Measurements from ENCODE around the gene PPAT.
"Not testable (repeated sequence)": the region's sequence is repeated elsewhere in the genome, so short reads cannot be mapped to it uniquely, and the experiment has no call there.

The PPAT gene

DNA sequence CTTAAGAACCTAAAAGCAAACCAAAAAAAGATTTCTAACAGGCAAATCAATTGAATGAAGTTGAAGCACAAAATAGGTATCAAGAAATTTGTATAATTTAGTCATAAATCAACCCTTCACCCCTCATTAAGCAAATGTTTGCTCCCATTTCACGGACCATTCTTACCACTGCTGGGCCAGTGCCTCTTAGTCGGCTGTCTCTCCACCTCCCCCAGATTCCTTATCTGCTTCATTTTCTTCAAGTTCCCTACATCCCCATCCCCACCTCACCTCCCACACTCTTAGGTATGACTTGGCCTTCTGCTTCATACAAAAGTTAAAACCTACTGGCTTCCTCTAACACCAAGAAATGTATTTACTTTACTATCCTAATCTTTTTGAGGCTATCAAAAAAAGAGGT, 60.0 kb downstream of the PPAT start:
- DNase-seq (ENCODE audit: low read depth) = no peak

DNA sequence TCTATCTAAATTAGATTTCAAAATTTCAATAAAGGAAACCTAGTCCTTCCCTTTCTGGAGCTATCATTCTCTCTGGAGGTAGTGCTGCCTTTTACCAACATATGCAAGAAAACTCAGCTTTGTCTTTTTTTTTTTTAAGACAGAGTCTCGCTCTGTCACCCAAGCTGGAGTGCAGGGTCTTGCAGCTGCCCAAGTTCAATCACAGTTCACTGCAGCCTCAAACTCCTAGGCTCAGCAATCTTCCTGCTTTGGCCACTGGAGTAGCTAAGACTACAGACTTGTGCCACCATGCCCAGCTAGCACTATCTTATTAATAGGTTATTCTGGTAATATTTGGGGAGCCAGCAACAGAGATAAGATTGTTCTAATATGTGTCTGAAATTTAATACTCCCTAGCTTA, 60.5 kb downstream of the PPAT start:
- no peak for DNase-seq (ENCODE audit: low read depth)

DNA sequence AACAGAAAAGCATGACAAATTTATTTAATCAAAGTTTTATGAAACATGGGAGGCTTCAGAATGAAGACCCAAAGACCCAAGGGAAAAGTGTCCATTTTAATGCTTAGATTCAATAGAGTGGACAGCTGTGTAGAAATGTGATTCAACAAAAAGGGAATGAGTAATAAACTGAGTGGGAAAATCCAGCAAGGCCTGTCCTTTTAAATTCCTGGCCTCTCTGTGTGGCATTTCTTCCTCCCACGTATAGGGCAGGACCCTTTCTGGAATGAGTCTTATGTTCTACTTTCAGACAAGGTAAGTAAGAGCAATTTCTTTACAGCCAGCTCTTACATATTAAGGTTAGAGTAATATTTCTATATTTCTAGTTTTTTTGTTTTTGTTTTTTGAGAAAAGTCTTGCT, 62.6 kb downstream of the PPAT start:
- peak; percentile 49 for DNase-seq (ENCODE audit: low read depth)

DNA sequence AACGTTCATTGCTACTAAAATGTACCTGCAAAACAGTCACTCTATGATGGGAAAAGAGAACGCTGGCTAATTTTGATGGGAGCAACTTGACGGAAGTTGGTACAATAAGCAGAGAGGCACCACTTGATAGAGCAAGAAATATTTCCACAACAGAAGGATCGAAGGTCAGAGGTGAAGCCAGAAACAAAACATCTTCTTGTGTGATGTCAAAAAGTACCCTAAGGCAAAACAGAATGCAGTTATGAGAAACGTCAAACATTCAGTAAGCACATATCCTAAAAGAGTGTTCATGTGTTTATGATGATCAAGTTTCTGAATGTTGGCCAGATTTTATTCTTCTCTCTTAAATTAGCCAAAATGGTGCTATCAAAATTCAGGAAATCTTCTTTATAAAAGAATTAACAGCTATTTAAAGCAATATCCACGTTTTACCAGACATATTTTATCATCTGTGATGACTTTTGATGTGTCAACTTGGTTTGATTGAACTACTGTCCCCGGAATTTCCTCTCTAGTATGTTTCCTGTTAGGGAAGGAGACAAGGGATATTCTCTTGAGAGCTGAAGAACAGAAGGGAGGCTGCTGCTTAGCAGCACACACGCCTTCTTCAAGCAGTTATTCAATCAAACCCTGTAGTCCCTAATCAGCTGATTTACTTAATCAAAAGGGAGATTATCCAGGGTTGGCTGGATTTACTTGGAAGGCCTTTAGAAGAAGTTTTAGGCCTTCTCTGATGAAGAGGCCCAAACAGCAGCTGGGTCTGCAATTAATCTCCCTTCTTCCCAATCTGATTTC, 63.8 kb downstream of the PPAT start:
- DNase-seq (ENCODE audit: low read depth) = no peak

DNA sequence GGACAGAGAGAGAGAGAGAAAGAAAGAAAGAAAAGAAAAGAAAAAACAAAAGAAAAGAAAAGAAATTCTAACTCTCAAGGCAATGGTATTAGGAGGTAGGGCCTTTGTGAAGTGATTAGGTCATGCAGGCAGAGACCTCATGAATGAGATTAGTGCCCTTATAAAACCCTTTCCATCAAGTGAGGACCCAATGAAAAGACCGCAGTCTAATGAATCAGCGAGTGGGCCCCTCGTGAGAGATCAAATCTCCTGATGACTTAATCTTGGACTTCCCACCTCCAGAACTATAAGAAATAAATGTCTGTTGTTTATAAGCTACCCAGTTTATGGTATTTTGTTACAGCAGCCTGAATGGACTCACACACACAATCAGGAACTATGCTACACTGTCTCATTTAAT, 65.0 kb downstream of the PPAT start:
- no peak for DNase-seq (ENCODE audit: low read depth)

DNA sequence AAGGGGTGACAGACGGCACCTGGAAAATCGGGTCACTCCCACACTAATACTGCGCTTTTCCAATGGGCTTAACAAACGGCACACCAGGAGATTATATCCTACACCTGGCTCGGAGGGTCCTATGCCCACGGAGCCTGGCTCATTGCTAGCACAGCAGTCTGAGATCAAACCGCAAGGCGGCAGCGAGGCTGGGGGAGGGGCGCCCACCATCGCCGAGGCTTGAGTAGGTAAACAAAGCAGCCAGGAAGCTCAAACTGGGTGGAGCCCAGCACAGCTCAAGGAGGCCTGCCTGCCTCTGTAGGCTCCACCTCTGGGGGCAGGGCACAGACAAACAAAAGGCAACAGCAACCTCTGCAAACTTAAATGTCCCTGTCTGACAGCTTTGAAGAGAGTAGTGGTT, 72.4 kb downstream of the PPAT start:
- not testable (repeated sequence) for DNase-seq (ENCODE audit: low read depth)

DNA sequence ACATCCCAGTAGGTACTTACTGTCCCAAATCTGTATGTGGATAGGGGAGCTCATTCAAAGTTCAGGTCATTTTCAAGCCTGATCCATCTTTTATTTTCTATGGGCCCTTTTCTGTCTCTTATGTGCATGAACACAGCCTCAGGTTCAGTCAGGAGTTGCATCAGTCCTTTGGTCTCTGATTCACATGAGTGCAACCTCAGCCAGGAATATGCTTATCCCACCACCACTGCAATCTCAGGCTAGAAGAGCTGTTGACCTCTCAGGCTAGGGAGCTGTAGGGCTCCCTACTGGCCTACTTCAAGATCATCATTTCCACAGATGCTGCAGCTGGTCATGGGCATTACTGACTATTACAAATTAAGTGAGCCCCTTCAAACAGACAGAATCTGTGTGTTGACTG, 75.3 kb downstream of the PPAT start:
- DNase-seq (ENCODE audit: low read depth) = no peak

DNA sequence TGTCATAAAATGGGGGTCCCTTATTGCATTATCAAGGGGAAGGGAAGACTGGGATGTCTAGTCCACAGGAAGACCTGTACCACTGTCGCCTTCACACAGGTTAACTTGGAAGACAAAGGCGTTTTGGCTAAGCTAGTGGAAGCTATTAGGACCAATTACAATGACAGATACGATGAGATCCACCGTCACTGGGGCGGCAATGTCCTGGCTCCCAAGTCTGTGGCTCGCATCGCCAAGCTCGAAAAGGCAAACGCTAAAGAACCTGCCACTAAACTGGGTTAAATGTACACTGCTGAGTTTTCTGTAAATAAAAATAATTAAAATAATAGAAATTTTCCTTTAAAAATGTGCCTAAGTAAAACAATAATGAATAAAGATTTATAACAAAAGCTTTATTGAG, 78.8 kb downstream of the PPAT start:
- DNase-seq (ENCODE audit: low read depth) = no peak

DNA sequence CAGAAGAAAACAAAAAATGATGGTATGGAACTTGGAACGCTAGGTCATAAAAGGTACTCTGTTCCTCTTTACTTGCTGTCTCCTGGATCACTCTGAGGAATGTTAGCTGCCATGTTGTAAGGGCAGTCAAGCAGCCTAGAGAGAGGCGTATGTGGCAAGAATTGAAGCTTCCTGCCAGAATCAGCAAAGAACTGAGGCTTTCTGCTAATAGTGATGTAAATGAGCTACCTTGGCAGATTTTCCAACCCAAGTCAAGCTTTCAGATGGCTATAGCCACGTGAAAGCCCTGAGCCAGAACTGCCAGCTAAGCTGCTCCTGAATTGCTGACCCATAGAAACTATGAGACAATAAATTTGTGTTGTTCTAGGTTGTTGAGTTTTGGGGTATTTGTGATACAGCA, 86.8 kb downstream of the PPAT start:
- DNase-seq (ENCODE audit: low read depth) = no peak

DNA sequence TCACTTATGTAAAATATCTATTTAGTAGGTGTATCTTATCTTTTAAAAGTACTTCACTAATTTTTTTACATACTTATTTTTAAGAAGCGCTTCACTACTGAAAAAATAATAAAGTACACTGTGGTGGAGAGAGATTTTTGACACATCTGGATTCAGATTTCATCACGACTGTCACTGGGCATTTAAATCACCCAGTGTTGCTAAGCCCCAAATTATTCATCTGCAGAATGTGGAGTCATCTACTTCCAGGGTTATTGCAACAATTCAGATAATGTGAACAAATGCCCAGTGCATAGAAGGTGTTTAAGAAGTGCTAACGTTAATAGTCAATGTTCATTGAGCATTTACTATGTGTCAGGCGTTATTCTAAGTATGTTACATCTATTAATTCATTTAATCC, 90.0 kb downstream of the PPAT start:
- no peak for DNase-seq (ENCODE audit: low read depth)
